Activated T-cell treated with anti-CD3 and anti-CD28 coated beads for 4 hours (primary cell): ENCODE results near the gene PLK4.
"Not testable (repeated sequence)": the region's sequence is repeated elsewhere in the genome, so short reads cannot be mapped to it uniquely, and the experiment has no call there.

Source experiments
- DNase-seq: peaks from one replicate; pipeline ENCODE4 v3.0.0-alpha.2; 2020

PLK4 gene

DNA sequence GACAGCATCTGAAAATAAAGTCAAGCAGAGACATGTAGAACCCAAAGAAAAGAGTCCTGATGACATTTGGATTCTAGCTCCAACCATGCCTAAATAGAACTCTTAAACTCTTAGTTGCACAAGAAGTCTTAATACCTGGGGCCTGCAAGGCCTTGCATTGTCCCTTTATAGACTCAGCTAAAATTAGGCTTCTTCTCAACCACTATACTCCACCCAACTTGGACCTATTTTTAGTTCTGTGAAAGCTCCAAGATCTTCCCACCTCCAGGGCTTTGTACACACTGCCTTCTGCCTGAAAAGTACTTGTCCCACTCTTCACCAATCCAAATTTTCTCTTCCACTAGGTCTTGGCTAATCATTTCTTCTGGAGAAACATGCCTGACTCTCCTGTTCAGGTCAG lies 36.5 kb downstream of the PLK4 start:
- DNase-seq = no peak

DNA sequence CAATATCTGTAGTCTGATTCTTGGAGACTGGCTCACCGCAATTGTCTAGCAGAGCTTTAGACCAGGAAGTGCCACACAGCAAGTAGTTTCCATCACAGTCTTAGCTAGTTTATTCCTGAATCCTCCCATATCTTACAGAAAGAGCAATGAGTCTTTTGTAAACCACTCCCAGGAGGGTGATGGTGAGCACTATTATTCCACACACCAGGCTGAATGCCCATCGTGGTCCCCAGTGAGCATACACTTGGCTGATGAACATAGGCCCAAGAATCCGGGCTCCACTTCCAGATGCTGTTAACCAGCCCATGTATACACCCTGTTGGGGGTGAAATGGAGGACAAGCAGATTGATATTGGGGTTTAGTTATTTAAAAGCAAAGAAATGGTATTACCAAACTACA lies 39.8 kb downstream of the PLK4 start:
- DNase-seq = no peak

DNA sequence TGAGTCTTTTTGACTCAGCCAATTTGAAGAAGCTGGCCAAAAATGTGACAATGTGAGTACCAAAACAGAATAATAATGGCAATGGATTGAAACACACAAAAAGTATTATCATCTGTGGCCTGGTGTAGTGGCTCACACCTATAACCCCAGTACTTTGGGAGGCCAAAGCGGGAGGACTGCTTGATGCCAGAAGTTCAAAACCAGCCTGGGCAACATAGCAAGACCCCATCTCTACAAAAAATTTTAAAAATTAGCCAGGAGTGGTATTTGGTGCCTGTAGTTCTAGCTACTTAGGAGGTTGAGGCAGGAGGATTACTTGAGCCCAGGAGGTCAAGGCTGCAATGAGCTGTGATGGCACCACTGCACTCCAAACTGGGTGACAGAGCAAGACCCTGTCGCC lies 41.5 kb downstream of the PLK4 start:
- DNase-seq = no peak

DNA sequence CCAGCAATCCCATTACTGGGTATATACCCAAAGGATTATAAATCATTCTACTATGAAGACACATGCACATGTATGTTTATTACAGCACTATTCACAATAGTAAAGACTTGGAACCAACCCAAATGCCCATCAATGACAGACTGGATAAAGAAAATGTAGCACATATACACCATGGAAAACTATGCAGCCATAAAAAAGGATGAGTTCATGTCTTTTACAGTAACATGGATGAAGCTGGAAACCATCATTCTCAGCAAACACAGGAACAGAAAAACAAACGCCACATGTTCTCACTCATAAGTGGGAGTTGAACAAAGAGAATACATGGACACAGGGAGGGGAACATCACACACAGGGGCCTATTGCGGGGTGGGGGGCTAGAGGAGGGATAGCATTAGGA lies 45.0 kb downstream of the PLK4 start:
- not testable (repeated sequence) for DNase-seq

DNA sequence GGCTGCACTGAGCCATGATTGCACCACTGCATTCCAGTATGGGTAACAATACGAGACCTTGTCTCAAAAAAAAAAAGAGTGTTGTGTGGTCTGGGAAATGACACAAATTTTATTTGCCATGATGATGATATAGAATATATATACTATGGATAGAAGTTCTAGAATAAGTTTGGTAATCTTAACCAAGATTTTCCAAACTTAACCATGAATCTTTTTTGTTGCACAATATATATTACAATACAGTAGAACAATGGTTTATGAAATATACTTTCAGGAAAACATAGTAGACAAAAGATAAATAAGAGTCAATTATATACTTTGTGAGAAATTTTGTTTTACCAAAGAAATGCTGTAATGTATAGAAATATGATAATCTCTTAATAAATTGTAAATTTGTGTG lies 49.5 kb downstream of the PLK4 start:
- DNase-seq = no peak

DNA sequence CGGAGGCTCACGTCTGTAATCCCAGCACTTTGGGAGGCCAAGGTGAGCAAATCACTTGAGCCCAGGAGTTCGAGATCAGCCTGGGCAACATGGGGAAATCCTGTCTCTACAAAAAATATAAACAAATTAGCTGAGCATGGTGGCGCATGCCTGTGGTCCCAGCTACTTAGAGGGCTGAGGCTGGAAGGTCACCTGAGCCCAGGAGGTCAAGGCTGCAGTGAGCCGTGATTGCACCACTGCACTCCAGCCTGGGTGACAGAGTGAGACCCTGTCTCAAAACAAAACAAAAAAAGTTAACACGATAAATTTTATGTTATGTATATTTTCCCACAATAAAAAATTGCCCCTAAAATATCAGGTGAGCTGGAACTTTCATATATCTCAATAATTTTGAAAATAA lies 51.1 kb downstream of the PLK4 start:
- not testable (repeated sequence) for DNase-seq

DNA sequence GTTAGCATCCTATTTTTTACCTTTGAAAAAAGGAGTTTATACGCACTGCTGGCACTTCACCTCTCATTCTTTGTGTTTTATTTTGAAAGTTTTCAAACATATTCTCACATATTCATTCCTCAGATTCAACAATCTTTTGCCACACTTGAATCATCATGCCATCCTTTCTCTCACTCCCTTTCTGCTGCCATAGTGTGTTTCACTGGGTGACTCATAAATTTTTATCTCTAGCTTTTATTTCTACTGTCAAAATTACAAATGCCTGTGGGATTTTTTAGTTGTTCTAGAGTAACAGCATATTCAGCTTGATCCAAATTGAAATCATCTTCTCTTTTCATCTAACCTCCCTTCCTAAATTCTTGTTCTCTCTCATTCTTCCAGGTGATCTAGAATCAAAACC lies 56.3 kb downstream of the PLK4 start:
- no peak for DNase-seq
